MM.1S (cell line): ENCODE measurements around the gene TSC2.

Source experiments
- DNase-seq: peaks from one replicate; pipeline ENCODE4 v3.0.0-alpha.2; 2015
- H2AFZ ChIP-seq: fragments of 300-600 bp; sonication (generic); 2 replicates; pipeline ENCODE4 v1.6.0; 2016; ENCODE audit warnings: antibody characterized with exemption, low read length
- H3F3A ChIP-seq: fragments of 300-600 bp; sonication (generic); 2 replicates; pipeline ENCODE4 v1.6.1; 2016; ENCODE audit warnings: mild to moderate bottlenecking, antibody characterized with exemption, low read length, moderate library complexity, mixed read lengths; ENCODE audit not compliant: insufficient read depth
- H3K27ac ChIP-seq: fragments of 300-600 bp; sonication (generic); 2 replicates; pipeline ENCODE4 v1.5.1; 2016; ENCODE audit warnings: mild to moderate bottlenecking, low read length
- H3K27me3 ChIP-seq: fragments of 300-600 bp; sonication (generic); replicated peaks from 2 replicates; pipeline ENCODE4 v1.6.0; 2016; ENCODE audit warnings: low read length; ENCODE audit not compliant: insufficient read depth
- H3K36me3 ChIP-seq: fragments of 300-600 bp; sonication (generic); replicated peaks from 2 replicates; pipeline ENCODE4 v1.6.1; 2016; ENCODE audit warnings: mild to moderate bottlenecking, low read length, mixed read lengths; ENCODE audit not compliant: insufficient read depth
- H3K4me1 ChIP-seq: fragments of 300-600 bp; sonication (generic); 2 replicates; pipeline ENCODE4 v1.6.1; 2016; ENCODE audit warnings: low read length, mixed read lengths
- H3K4me2 ChIP-seq: fragments of 300-600 bp; sonication (generic); 2 replicates; pipeline ENCODE4 v1.6.0; 2016; ENCODE audit warnings: low read depth, low read length
- H3K4me3 ChIP-seq: fragments of 300-600 bp; sonication (generic); 2 replicates; pipeline ENCODE4 v1.5.1; 2016; ENCODE audit warnings: low read length, mixed read lengths
- H3K79me2 ChIP-seq: fragments of 300-600 bp; sonication (generic); 2 replicates; pipeline ENCODE4 v1.6.1; 2016; ENCODE audit warnings: mixed run types, low read length, mixed read lengths
- H3K9ac ChIP-seq: fragments of 300-600 bp; sonication (generic); 2 replicates; pipeline ENCODE4 v1.6.1; 2016; ENCODE audit warnings: low read length, mixed read lengths
- H3K9me2 ChIP-seq: fragments of 300-600 bp; sonication (generic); replicated peaks from 2 replicates; pipeline ENCODE4 v1.6.1; 2016; ENCODE audit warnings: mild to moderate bottlenecking, low read length, mixed read lengths; ENCODE audit not compliant: insufficient read depth
- H3K9me3 ChIP-seq: fragments of 300-600 bp; sonication (generic); replicated peaks from 2 replicates; pipeline ENCODE4 v1.6.1; 2016; ENCODE audit warnings: mild to moderate bottlenecking, low read length, mixed read lengths; ENCODE audit not compliant: insufficient read depth
- H4K20me1 ChIP-seq: fragments of 300-600 bp; sonication (generic); 2 replicates; pipeline ENCODE4 v1.6.1; 2016; ENCODE audit warnings: mild to moderate bottlenecking, low read length, moderate library complexity, mixed read lengths; ENCODE audit not compliant: insufficient read depth
- CTCF ChIP-seq: fragments of 300-600 bp; sonication (generic); IDR thresholded peaks from 2 replicates; pipeline ENCODE4 v1.5.1; 2016; ENCODE audit warnings: antibody characterized with exemption, low read length, mixed read lengths
- EZH2 ChIP-seq: fragments of 300-600 bp; sonication (generic); optimal IDR thresholded peaks from 2 replicates; pipeline ENCODE3; 2017; ENCODE audit warnings: low read depth, mild to moderate bottlenecking, antibody characterized with exemption, low read length, mixed read lengths
- EZH2phosphoT487 ChIP-seq: fragments of 300-600 bp; sonication (generic); IDR thresholded peaks from 2 replicates; pipeline ENCODE4 v1.6.1; 2018; ENCODE audit warnings: antibody characterized with exemption, low read length

TSC2 gene

GRCh38 chr16:2001456-2002355 is 46.1 kb upstream of the TSC2 start:
- H3K79me2 ChIP-seq = peaks cover 40% of the 10 kb centered on the region

GRCh38 chr16:2002406-2003230 is 45.2 kb upstream of the TSC2 start:
- no peak for DNase-seq
- Histone ChIP-seq H2AFZ (no peak overlapping the region), H3K4me3 (no peak overlapping the region), H3K9me2 (no peaks in the 10 kb centered on the region), H3K9ac (no peak overlapping the region), H3K27ac (no peak overlapping the region), H3F3A (no peaks in the 10 kb centered on the region), H3K79me2 (peaks cover 49% of the 10 kb centered on the region), H3K36me3 (no peaks in the 10 kb centered on the region), H3K27me3 (no peaks in the 10 kb centered on the region), H3K9me3 (no peaks in the 10 kb centered on the region), H4K20me1 (peaks cover 2% of the 10 kb centered on the region; the same call in 1 of the 2 replicates), H3K4me1 (peaks cover 5% of the 10 kb centered on the region; the same call in 1 of the 2 replicates), H3K4me2 (no peak overlapping the region)
- no peak for TF ChIP-seq CTCF
- TF ChIP-seq EZH2 = no peak
- TF ChIP-seq EZH2phosphoT487 = no peak

More at GRCh38 chr16:2001456-2002355, 46.1 kb upstream of the TSC2 start:
- no peak overlapping the region for H3K4me3 ChIP-seq
- H3K9me2 ChIP-seq = no peaks in the 10 kb centered on the region
- H3K27ac ChIP-seq = no peak overlapping the region
- no peaks in the 10 kb centered on the region; the same call in 1 of the 2 replicates for H4K20me1 ChIP-seq
- H3K36me3 ChIP-seq = no peaks in the 10 kb centered on the region
- H2AFZ ChIP-seq = no peak overlapping the region
- H3K4me2 ChIP-seq = no peak overlapping the region
- TF ChIP-seq EZH2phosphoT487 (no peak), EZH2 (no peak), CTCF (no peak)
- H3K9ac ChIP-seq = no peak overlapping the region
- H3K4me1 ChIP-seq = no peaks in the 10 kb centered on the region
- DNase-seq = no peak
- H3K27me3 ChIP-seq = no peaks in the 10 kb centered on the region
- H3F3A ChIP-seq = no peaks in the 10 kb centered on the region
- H3K9me3 ChIP-seq = no peaks in the 10 kb centered on the region

- Histone ChIP-seq H4K20me1 (peaks cover 6% of the 10 kb centered on the region; the same call in 1 of the 2 replicates), H3K4me3 (no peak overlapping the region), H2AFZ (no peak overlapping the region), H3K27ac (no peak overlapping the region), H3F3A (no peaks in the 10 kb centered on the region), H3K9ac (no peak overlapping the region), H3K9me3 (no peaks in the 10 kb centered on the region), H3K9me2 (no peaks in the 10 kb centered on the region), H3K4me2 (no peak overlapping the region), H3K36me3 (no peaks in the 10 kb centered on the region), H3K27me3 (no peaks in the 10 kb centered on the region), H3K79me2 (peaks cover 56% of the 10 kb centered on the region), H3K4me1 (peaks cover 12% of the 10 kb centered on the region; the same call in 1 of the 2 replicates)
- no peak for DNase-seq
- no peak for TF ChIP-seq EZH2
These were observed 44.5 kb upstream of the TSC2 start for GRCh38 chr16:2003231-2003826.
